Endothelial cell of umbilical vein (primary cell): ENCODE data around the gene TDO2. TPM values are rescaled to one million over a fixed set of nuclear protein-coding genes. Genes with fewer than 3 reads are reported as not detected.

ENCODE experiments used
- BruUV-seq: library from RNA; stranded (reverse); fragments of 400-500 nt; replicated peaks from 2 replicates; lab custom pipeline; 2021; lab: Mats Ljungman, UMichigan
- CTCF ChIA-PET: fragments of 300-600, 350-600 bp; sonication (Branson Sonifier 250); formaldehyde crosslinking; loops from one replicate; lab custom pipeline; 2021; ENCODE audit warnings: antibody characterized with exemption, inconsistent platforms; lab: Charles Lee
- POLR2A ChIA-PET: fragments of 300-600, 350-600 bp; sonication (Branson Sonifier 250); formaldehyde crosslinking; loops from one replicate; lab custom pipeline; 2021; ENCODE audit warnings: antibody characterized with exemption, inconsistent platforms; lab: Charles Lee
- DNase-seq: peaks from one replicate; pipeline ENCODE4 v3.0.0-alpha.2; 2011; ENCODE audit warnings: low read depth, low spot score
- FAIRE-seq: peaks from 2 replicates; lab custom pipeline; 2011; peaks lifted over from hg19 to GRCh38; lab: Jason Lieb, UNC
- H2AFZ ChIP-seq: 2 replicates; pipeline ENCODE4 v1.6.0; 2012; ENCODE audit warnings: low read depth, low read length, control low read depth, inconsistent platforms
- H3K27ac ChIP-seq: 2 replicates; pipeline ENCODE4 v1.5.1; 2011; ENCODE audit warnings: low read depth, mild to moderate bottlenecking, control low read depth, low read length, moderate library complexity; ENCODE audit not compliant: insufficient read depth
- H3K27me3 ChIP-seq, 2 experiments: 2 replicates each; pipeline versions ENCODE4 v1.6.0 to v1.6.1; 2011; ENCODE audit warnings: low read length in 2 of 2, mixed read lengths in 1 of 2; ENCODE audit not compliant: control insufficient read depth in 2 of 2, insufficient read depth in 2 of 2
- H3K36me3 ChIP-seq, 2 experiments: 2 replicates in 1 of 2; 3 replicates in 1 of 2; pipeline ENCODE4 v1.5.1; 2011; ENCODE audit warnings: low read length in 2 of 2, mild to moderate bottlenecking in 1 of 2, moderate library complexity in 1 of 2; ENCODE audit not compliant: control insufficient read depth in 2 of 2, insufficient read depth in 2 of 2; ENCODE audit errors: extremely low read depth in 1 of 2
- H3K4me1 ChIP-seq: 3 replicates; pipeline ENCODE4 v1.5.1; 2011; ENCODE audit warnings: mild to moderate bottlenecking, low read length; ENCODE audit not compliant: control insufficient read depth, insufficient read depth; ENCODE audit errors: extremely low read depth
- H3K4me2 ChIP-seq: 2 replicates; pipeline ENCODE4 v1.6.1; 2011; ENCODE audit warnings: low read length, control low read depth, mixed read lengths; ENCODE audit not compliant: insufficient read depth
- H3K4me3 ChIP-seq, 3 experiments: fragments of 200-600 bp in 1 of 3; sonication (generic), shearing (Covaris generic) in 1 of 3; replicated peaks in 1 of 3; 2 replicates each; pipeline ENCODE4 v1.5.1; 2011 to 2016; ENCODE audit warnings: control low read depth in 3 of 3, low read length in 3 of 3, mild to moderate bottlenecking in 2 of 3, inconsistent platforms in 1 of 3, low read depth in 1 of 3, moderate library complexity in 1 of 3; ENCODE audit not compliant: insufficient read depth in 1 of 3
- H3K79me2 ChIP-seq: 2 replicates; pipeline ENCODE4 v1.6.0; 2012; ENCODE audit warnings: low read length, inconsistent platforms; ENCODE audit not compliant: control insufficient read depth, insufficient read depth
- H3K9ac ChIP-seq: replicated peaks from 2 replicates; pipeline ENCODE3; 2011; ENCODE audit warnings: low read length, control low read depth; ENCODE audit not compliant: insufficient read depth; ENCODE audit errors: extremely low read depth
- H3K9me1 ChIP-seq: replicated peaks from 3 replicates; pipeline ENCODE4 v1.6.0; 2011; ENCODE audit warnings: mild to moderate bottlenecking, low read length; ENCODE audit not compliant: control insufficient read depth, insufficient read depth; ENCODE audit errors: extremely low read depth
- H3K9me3 ChIP-seq: replicated peaks from 2 replicates; pipeline ENCODE4 v1.5.1; 2012; ENCODE audit warnings: low read length, inconsistent platforms; ENCODE audit not compliant: control insufficient read depth, insufficient read depth
- H4K20me1 ChIP-seq: replicated peaks from 2 replicates; pipeline ENCODE3; 2011; ENCODE audit warnings: mild to moderate bottlenecking, low read length; ENCODE audit not compliant: control insufficient read depth, insufficient read depth; ENCODE audit errors: extremely low read depth
- FOS ChIP-seq: IDR thresholded peaks from 2 replicates; pipeline ENCODE4 v1.6.1; 2011; ENCODE audit warnings: mild to moderate bottlenecking, low read length, moderate library complexity, borderline replicate concordance; ENCODE audit not compliant: insufficient read depth
- MYC ChIP-seq: IDR thresholded peaks from one replicate; pipeline ENCODE4 v1.6.1; 2011; ENCODE audit warnings: mild to moderate bottlenecking, low read depth, low read length
- POLR2A ChIP-seq: IDR thresholded peaks from 2 replicates; pipeline ENCODE4 v1.6.1; 2012; ENCODE audit warnings: low read depth, mild to moderate bottlenecking, control low read depth, low read length
- POLR2AphosphoS5 ChIP-seq: IDR thresholded peaks from 2 replicates; pipeline ENCODE4 v1.6.1; 2012; ENCODE audit warnings: low read depth, mild to moderate bottlenecking, control low read depth, low read length, moderate library complexity; ENCODE audit not compliant: insufficient read depth
- dilution Hi-C: fragments of 300-500 bp; cut with MboI; formaldehyde crosslinking; loops from one replicate; pipeline ENCODE4 v1.15.0; 2019; ENCODE audit warnings: low sequenced_read_pairs; ENCODE audit not compliant: extremely low pct_ligation_motif_present
- intact Hi-C: fragments of 100-400 bp; cut with micrococcal nuclease; formaldehyde crosslinking; loops from one replicate; pipeline ENCODE4 v1.10.0; 2022
- polyA plus RNA-seq, 4 experiments: library from polyadenylated mRNA; depleted of rRNA in 3 of 4; stranded (reverse) in 3 of 4; unstranded in 1 of 4; fragments of >200 nt; gene quantifications; 2 replicates each; pipeline versions ENCODE4 v1.2.1 to v1.2.3, GENCODE V29; 2011 to 2012; ENCODE audit warnings: missing spikeins in 1 of 4
- total RNA-seq: library from RNA; stranded (reverse); gene quantifications from 2 replicates; pipeline ENCODE4 v1.2.3, GENCODE V29; 2021
- TF ChIP-seq, protein P1 (sequence below), 2 donors: IDR thresholded peaks; 1 replicate in 1 of 2; 2 replicates in 1 of 2; pipeline ENCODE4 v1.5.1; 2011; ENCODE audit warnings: low read length in 2 of 2, mild to moderate bottlenecking in 2 of 2, moderate library complexity in 2 of 2, control low read depth in 1 of 2, inconsistent platforms in 1 of 2, low read depth in 1 of 2; ENCODE audit not compliant: insufficient read depth in 1 of 2; ENCODE audit errors: extremely low read depth in 1 of 2

Gene TDO2
- total and polyA plus RNA-seq, 2 donors (not counting 3 experiments of a cell fraction or from before 2014, with no cell fraction given): not detected

DNA sequence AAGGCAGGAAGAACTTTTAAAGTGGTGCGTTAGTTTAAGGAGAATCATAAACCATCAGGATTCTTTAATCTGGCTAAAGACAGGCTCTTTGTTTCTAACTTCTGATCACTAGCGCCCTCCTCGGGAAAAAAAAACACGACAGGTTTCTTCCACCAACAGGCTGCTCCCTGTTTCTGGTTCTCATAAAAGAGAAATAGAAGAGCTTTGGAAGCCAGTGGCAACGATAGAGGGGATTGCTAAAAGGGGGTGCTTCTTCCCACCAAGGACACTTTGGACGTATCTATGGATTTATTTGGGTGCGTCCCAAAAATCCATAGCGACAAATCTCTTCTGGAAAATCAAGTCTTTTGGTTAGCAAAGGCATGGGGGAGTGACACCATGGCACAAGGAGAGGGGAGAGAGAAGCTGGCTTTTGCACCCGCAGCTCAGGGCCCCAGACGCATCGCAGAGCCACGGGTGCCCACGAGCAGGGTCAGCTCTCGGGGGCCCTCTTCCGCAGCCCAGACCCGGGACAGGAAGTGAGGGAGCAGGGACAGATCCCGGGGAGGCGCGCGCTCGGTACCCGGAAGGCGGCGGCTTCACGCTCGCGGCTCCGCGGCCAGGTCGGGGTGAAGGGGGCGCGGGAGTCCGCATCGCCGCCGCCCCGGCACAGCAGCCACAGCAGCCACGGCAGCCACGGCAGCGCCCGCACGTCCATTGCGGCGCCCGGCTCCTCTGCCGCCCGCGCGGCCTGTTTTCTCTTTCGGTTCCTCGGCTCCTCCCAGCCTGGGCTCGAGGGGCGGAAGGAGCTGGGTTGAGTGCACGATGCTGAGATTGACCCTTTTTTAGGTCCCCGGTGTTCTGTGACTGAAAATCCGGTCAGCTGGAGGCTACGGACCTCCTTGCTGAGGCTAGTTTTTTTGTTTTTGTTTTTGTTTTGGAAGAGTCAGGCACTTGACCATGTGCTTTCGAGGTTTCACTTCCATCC, 49.9 kb downstream of the TDO2 start, which contains the start of gene CTSO:
CTSO (minus strand) TSS at position 716 of the 967 bp plus-strand sequence; CDS start at position 697, 19 bp downstream.
- Histone ChIP-seq H3K9me1 (no peaks in the 10 kb centered on the region), H3K4me1 (peaks cover 6% of the 10 kb centered on the region), H3K9me3 (no peaks in the 10 kb centered on the region), H4K20me1 (no peaks in the 10 kb centered on the region), H3K4me2 (peak within 1 kb of the TSS; percentile 85), H2AFZ (peak within 1 kb of the TSS; percentile 99), H3K79me2 (no peaks in the 10 kb centered on the region), H3K27me3 (no peaks in the 10 kb centered on the region), H3K9ac (peak within 1 kb of the TSS; percentile 97), H3K36me3 (no peaks in the 10 kb centered on the region), H3K4me3 (peak within 1 kb of the TSS; percentile 54 to 86 (median 79)), H3K27ac (peak within 1 kb of the TSS; percentile 92)
- TF ChIP-seq POLR2A: peak; percentile 83
- no peak for TF ChIP-seq FOS
- TF ChIP-seq MYC: no peak
- TF ChIP-seq, protein P1, sequence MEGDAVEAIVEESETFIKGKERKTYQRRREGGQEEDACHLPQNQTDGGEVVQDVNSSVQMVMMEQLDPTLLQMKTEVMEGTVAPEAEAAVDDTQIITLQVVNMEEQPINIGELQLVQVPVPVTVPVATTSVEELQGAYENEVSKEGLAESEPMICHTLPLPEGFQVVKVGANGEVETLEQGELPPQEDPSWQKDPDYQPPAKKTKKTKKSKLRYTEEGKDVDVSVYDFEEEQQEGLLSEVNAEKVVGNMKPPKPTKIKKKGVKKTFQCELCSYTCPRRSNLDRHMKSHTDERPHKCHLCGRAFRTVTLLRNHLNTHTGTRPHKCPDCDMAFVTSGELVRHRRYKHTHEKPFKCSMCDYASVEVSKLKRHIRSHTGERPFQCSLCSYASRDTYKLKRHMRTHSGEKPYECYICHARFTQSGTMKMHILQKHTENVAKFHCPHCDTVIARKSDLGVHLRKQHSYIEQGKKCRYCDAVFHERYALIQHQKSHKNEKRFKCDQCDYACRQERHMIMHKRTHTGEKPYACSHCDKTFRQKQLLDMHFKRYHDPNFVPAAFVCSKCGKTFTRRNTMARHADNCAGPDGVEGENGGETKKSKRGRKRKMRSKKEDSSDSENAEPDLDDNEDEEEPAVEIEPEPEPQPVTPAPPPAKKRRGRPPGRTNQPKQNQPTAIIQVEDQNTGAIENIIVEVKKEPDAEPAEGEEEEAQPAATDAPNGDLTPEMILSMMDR (IDR thresholded peaks at IDR 0.05; ENCODE audit: extremely low read depth in 1 of 2, insufficient read depth in 1 of 2, low read depth in 1 of 2, low read length in 2 of 2): peak in 1 of 2 donors; percentile 58
- peak; percentile 77 for TF ChIP-seq POLR2AphosphoS5
- BruUV-seq: TSS peak; percentile 76
- CTCF ChIA-PET: interaction anchor here (0.6 to 3.0 kb wide), 35 partner anchors 9 to 1267 kb away, joined by 3 to 80 read pairs (median 5); partner anchors contain the start of genes GRIA2 and GUCY1B1
- intact Hi-C loops: loop anchor here (1.0 to 10.0 kb wide), 7 partner anchors 144 to 1091 kb away; partner anchors contain the start of gene PDGFC
- POLR2A ChIA-PET: no interaction called here
- dilution Hi-C loops: no loop called here
- DNase-seq (peak; percentile 88), FAIRE-seq (peak; percentile 92)
